Measurements from ENCODE around the gene GGT1.
"Not testable (repeated sequence)": the region's sequence is repeated elsewhere in the genome, so short reads cannot be mapped to it uniquely, and the experiment has no call there.

GGT1 gene

DNA sequence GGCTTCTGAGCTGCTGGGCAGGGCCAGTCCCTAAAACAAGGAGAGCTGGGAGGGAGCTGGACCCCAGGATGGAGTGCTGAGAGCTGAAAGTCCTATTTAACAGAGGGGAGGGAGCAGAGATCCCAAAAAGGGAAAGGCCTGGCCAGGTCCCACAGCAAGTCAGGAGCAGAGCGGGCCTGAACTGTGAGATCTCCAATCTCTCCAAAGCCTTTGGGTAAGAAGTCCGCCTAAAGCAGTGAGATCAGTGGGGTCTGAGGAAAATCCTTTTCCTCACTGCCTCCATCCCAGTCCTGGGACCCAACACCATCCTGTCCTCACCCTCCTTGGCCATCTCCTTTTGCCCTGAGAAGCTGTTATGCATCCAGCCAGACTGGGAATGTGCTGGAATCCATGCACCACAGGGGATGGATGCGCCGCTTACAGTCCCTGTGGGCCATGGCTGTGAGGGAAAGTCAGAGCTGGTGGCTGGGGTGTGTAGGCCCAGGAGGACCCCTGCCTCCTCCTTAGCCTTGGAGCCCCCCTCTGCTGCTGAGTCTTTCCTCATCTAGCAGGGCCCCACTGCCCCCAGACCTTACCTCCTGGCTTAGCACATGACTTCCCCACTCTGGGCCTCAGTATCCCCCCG, 18.7 kb upstream of the GGT1 start:
- no peak for DNase-seq

DNA sequence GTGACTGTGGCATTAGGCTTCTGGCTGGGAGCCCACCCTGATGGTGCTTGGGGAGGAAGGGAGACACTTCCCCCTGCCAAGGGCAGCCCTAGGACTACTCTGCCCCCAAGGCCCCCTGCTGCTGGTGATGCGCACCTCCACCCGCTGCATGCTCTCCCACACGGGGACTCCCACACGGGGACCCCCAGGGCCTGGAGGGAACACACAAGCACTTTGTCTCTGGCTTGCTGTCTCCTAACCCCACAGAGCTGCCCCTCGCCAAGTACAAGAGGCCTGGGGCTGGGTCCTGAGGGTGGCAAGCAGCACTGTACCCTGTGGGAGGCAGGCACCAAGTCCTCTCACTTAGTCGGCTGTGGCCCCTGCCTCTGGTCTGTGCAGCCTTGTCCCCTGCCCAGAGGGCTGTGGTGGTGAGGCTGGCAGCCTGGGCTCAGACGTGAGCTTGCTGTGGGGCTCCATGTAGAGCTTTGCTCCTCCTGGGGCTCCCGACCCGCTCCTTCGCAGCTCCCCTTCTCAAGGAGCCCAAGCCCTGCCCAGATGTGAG, 18.1 kb upstream of the GGT1 start:
- no peak for DNase-seq

DNA sequence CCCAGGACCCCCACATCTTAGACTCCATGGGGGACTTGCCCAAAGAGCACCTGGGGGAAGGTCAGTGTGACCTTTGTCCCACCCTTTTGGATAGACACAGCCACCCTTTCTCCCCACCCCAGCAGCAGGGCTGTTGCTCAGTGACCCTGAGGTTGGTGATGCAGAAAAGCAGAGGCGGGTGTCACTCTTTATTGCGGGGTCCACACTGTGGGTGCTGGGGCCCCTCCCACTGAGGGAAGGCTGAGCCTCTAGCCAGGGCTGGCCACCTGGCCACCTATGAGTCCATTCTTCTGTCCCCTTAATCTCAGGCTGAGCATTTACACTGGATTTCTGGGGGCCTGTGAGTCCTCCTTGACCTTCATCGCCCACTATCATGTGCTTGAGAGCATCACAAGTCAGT, 17.5 kb upstream of the GGT1 start:
- DNase-seq, result no peak

DNA sequence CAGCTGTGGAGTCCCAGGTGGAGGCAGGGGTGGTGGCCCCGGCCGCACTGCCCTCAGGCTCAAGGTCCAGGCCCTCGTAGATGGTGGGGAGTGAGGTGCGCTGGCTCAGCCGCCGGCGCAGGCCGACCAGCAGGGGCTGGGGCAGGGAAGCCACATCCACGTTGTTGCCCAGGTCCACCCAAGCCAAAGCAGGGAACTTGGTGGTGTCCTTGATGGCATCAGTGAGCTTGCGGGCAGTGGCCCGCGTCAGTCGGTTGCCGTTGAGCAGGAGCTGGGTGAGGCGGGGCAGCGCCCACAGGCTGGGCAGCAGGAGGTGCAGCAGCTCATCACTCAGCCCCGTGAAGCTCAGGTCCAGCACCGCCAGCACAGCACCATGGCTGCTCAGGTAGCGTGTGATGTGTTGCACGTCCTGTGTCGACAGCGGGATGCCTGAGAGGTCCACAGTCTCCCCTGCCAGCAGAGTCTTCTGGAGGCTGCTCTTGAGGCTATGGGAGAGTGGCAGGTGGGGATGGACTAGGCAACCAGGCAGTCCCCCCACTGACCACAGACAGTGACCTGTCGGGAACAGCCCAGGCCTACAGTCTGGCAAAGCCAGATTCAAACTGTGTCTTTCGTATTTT, 17.0 kb upstream of the GGT1 start:
- DNase-seq, result no peak

GRCh38 chr22:24587251-24587650, 15.7 kb upstream of the GGT1 start:
- no peak for DNase-seq

DNA sequence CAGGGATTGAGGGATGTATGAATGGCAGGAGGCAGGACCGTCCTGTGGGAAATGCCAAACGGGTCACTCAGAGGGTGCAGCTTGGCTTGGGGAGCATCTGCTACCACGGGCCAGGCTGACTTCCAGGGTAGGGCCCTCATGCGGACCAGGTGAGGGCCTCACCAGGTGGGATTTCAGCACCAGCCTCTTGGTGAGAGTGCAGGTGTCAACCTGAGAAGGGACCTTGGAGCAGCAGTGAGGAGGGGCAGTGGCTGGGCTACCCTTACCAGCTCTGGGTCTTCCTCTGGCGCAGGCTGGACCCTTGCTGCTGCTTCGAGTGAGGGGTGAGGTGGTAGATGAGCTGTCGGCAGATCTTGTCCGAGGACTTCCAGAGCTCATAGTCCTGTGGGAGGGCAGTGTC, 15.0 kb upstream of the GGT1 start:
- no peak for DNase-seq

GRCh38 chr22:24588381-24588756, 14.6 kb upstream of the GGT1 start:
- no peak for DNase-seq

DNA sequence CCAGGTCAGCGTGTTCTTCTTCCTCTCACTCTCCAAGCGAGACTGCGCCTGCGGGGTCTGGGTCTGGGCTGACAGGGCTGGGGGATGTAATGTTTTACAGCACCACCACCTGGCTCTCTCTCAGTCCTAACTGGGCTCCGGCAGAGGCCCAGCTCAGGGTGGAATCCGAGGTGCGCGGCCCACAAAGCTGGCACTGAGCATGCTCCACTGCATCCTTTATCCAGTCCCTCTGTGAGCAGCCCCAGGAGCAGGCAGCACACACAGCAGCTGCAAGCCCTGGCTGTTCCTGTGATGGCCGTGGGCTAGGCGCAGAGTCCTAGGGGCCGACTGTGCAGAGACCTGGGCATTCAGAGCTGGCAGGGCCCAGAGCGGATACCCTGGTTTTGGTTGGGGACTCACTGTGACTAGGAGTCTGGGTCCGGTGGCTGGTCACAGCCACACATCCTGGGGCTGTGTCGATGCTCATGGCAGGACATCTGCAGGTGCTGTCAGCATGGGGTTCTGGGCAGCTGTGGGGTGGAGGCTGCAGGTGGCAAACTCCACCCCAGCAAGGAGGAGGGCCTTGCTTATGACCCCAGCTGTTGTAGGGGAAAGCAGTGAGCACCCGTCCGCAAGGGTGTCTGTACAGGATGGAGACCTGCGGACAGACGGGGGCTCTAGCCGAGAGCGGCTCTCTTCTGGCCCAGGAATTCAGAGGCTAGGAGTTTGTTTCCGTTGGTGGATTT, 14.1 kb upstream of the GGT1 start:
- no peak for DNase-seq

DNA sequence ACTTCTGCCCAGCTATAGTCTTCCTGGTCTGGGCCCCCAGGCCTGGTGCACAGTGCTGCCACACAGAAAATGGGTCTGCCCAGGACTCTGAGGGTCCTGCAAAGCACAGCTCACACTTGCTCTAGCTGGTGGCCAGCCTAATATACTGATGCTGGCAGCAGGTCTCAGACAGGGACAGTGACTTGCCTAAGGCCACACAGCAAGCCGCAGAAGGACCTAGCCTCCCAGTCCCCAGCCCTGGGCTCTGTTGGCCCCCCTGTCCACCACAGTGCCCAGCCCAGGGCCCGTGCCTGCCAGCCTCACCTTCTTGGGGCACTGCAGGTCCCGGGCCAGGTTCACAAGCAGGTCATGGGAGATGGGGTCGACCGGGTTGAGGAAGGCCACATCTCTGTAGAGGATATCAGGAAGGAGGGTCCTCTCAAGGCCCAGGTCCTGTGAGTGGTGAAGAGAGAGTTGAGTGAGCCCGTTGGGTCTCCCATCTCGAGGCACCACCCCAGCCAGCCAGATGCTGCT, 13.4 kb upstream of the GGT1 start:
- DNase-seq, result no peak

- DNase-seq, result no peak
Measured at GRCh38 chr22:24590596-24591173, 12.3 kb upstream of the GGT1 start.

- DNase-seq, result no peak
Measured at GRCh38 chr22:24591286-24591830, 11.6 kb upstream of the GGT1 start.

DNA sequence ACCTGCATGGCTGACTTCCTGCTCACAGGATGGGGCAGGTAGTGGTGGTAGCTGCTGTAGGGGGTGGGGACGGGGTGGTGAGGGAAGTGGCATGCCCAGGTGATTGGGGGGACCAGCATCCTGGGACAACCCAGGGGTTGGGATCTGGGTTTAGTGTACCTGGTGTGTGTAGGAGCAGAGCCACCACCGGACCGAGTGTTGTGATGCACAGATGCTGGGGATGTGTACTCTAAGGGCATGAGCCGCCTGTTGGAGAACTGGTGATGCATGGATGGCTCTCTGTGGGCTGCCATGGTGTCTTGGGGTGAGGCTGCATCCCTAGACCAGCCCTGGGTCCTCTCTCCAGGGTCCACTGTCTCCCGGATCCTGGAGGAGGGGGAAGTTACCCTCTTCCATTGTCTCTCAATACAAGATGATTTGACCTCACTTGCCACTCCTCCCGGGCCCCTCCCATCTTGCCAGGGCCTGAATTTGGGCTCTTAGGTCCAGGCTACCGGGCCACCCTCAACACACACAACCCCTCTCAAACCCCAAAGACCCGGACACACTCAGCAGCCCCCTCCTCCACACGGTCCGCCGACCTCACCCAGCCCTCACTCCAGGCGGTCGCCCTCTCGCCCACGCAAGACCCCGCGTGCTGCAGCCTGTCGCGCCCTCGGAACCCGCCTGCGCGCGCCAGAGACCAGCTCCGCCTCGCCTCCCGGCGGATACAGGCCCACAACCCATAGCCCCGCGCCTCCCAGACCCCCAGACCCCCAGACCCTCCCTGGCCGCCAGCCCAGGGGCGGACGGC, 10.7 kb upstream of the GGT1 start:
- no peak for DNase-seq

GRCh38 chr22:24592851-24593558, 10.0 kb upstream of the GGT1 start, which contains the start of gene LRRC75B:
TSS of gene LRRC75B (minus strand) at chr22:24593073. CDS start at chr22:24593039, 34 bp downstream.
- no peak for DNase-seq

GRCh38 chr22:24593559-24593835, 9.5 kb upstream of the GGT1 start:
- DNase-seq, result not testable (repeated sequence)

DNA sequence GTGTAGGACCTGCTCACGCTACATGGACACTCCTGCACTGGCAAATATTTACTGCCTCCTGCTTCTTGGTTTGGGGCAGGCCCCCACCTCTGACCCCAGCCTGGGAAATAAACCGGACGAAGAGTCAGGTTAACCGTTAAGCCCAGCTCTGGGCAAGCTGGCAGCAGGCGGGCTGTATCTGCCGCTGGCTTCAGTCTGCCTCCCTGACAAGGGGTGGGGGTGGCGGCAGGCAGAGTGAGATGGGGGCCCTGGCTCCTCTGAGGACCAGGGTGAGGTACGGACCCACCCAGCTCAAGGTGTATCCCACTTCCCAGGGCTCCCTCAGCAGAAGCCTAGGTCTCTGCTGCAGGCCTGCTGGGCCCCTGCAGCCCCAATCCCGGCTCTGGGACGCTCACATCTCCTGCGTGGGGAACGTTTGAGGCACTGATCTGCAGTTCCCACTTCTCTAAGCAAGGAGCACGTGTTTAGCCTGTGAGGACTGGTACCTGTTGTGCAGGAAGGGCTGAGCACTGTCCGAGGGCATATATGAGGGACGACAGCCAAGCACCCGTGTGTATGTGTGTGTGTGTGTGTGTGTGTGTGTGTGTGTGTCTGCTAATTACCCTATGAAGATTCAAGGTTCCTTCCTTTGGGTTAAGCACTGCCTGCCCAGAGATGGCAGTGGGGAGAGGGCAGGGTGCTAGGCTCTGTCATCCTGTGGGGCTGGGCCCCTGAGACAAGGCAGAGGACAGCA, 9.0 kb upstream of the GGT1 start:
- DNase-seq, result no peak

DNA sequence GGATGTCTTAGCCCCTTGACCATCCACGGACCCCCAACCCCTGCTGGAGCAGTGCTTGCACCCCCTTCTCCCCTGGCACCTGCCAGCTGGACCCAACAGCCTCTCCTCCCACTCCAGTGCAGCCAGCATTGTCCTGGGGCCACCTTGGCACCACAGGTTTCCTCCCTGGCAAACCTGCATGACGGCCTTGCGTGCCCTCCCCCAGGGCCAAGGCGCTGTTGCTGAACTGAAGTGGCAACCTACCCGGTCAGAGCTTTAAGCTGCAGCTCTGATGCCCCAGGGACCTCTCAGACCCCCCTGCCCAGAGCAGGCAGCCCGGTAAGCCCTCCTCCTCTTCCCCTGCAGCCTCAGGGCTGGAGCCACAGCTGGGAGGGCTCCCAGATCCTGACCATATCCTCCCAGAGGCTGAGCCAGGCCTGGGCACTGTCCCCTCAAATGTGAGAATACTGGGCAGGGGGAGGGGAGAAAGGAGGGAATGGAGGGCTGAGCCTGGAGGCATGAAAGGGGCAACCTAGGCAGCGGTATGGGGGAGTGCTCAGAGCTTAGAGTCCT, 8.3 kb upstream of the GGT1 start:
- DNase-seq, result no peak

- DNase-seq, result no peak
Measured at GRCh38 chr22:24595228-24595627, 7.8 kb upstream of the GGT1 start.

- no peak for DNase-seq
Measured at GRCh38 chr22:24595863-24596262, 7.1 kb upstream of the GGT1 start.

- not testable (repeated sequence) for DNase-seq
Measured at GRCh38 chr22:24597076-24597475, 5.9 kb upstream of the GGT1 start.

GRCh38 chr22:24599514-24599913, 3.5 kb upstream of the GGT1 start:
- no peak for DNase-seq
